GM04503 (cell line): ENCODE results near the gene SLC8A1.

ENCODE experiments used
- DNase-seq: peaks from one replicate; pipeline ENCODE4 v3.0.0-alpha.2; 2012; ENCODE audit warnings: low read depth

The SLC8A1 gene

DNA sequence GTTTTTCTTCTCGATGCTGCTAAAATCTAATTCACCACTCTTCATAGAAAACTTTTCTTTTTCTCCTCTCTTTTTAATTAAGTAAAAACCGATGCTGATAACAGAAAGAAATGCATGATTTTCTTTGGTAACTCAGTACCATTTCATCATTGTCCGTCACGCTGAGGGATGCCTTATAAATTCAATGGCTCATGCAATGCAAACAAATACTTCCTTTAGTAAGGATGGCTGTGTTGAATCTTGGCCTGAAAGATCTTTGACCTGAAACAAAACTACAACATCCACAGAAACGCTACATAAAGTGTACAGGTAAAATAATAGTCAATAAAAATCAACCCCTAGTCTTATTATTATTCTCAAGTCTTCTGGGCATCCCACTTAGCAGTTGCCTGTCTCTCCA, 261.4 kb downstream of the SLC8A1 start:
- DNase-seq: no peak

DNA sequence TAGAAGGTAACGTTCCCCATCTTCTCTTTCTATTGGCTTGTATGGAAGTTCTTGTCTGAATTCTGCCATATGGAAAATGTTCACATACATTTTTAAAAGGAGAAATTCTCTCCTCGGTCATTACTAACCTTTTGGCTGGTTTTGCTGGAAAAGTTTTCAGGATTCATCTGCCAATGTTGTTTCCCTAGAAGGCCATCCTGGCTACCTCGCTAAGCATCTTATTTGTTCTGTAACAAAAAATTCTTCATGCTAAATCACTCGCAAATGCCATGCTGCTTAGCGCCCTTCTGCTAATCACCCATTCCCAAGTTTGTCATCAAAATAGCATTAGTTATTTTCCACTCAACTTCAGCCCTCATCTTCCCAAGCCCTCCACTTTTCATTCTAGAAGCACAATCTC, 262.0 kb downstream of the SLC8A1 start:
- DNase-seq: no peak

DNA sequence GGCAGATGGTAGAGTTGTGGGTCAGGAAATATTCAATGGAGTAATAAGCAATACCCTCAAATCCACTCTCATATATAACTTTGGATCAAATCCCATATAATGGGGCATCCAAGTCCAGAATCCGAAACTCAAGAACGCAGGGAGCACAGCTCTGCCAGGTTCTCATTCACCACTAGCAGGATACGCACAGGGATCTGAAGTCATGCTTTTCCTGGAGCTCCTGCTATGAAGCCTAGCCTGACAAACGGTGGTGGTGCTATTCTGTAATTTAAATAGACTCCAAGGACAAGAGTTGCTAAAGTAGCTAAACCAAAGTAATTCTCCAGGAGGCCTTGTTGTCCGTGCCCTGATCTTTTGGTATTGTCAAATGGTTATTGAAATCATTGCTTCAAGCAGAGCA, 264.8 kb downstream of the SLC8A1 start:
- DNase-seq: no peak

DNA sequence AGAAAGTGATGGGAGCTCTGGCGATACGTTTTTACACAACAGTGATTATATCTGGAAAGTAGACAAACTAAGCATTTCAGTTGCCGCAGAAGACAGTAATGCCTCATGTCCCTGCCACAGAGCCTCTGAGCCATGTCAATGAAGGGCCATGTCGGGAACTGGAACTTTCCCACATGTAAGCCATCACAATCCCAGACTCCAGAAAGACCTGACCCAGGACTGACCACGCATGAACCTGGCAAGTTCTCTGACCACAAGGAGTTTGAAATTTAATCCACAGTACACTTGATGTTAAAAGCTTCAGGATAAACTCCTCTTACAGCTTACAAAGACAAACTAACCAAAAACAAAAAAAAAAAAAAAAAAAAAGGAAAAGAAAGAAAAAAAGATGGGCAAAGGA, 267.3 kb downstream of the SLC8A1 start:
- DNase-seq: no peak

DNA sequence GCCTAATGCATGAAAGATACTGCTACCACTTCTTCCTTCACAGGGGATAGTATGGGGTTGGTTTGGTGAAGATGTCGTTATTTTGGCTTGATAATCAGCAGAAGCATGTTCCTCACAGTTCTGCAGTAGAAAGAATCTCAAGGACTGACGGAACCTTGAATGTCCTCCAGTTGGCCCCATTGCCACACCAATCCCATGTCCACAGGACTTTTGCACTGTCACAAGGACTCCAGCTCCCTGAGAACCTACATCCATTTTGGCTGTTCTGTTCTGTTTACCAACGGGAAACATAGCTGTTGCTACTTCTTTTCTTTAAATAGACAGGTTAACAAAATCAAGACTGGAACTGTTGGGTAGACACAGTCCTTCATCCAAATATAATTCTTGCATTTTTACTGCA, 270.0 kb downstream of the SLC8A1 start:
- DNase-seq: no peak

DNA sequence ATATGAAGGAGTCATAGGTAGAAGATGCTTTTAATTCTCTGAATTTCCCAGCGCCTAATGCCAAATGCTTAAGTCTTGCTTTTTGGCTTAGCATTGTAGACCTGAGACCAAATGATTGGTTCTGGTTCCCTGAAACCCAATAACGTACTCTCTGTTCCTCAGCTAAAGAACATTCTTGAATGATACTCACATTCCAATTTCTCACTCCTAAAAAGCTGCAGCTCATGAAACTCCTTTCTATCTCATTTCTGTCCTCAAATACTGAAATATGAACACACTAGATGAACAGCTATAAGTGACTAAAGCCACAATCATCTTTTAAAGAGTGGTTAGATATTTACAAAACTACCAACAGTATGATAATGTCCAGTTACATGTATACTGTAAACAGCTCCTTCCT, 272.1 kb downstream of the SLC8A1 start:
- no peak for DNase-seq

DNA sequence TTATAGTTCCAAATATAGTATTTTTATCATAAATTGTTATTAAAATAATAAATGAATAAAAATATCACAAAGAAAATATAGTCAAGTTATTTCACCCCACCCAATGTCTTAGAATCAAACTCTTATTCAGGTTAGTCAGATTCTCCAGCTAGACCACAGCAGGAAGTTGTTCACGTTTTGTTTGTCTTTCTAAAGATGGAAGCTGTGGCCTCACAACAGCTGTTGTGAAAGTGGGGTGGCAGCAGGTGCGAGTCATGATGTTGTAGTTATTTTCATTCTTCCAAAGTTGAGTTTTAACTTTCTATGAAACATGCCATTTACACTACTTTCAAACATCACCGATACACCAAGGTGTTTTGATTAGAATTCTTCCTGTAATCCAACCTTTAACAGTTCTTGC, 272.9 kb downstream of the SLC8A1 start:
- no peak for DNase-seq

DNA sequence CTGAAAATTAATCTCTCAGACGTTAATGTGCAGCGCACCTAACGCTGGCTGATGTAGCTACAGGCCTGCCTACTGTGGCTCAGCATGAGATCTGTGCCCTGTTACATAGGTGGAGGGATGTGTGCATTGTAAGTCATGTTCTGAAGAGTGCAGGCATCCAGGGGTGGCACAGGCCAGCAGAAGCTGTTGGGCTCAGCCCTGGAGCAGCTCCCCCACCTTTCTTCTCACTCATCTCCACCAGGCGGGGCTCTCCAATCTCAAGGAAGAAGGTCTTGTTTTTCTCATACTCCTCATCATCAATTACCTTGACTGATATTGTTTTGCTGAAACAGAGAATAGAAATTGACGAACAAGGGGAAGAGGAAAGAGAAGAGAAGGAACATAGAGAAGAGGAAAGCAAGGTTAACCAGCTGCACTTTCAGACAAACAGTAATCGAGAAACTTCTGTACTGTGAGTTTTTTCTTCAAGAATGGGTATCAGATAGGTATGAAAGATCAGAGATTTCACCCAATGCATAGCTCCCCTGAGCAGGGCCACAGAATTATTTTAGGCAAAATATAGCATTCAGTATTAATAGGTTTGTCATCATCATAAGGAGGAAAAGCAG, 273.6 kb downstream of the SLC8A1 start:
- DNase-seq: no peak

DNA sequence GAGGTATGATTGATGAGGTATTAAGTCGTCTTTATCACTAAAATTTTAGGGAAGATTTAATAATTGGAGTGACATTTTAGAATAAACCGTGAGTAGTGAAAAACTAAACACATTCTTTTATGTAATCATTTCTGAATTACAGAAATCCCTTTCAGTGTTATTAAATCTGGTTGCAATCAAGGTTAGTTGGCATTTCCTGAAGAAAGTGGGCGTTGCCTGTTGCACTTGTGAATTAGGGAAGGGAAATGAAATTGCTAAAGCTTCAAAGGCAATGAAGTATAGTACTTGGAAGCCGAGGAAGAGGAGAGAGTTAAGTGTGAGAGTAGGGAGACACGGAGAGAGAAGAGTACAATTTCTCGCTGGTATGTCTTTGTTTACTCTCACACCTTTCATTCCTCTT, 274.5 kb downstream of the SLC8A1 start:
- DNase-seq: no peak

DNA sequence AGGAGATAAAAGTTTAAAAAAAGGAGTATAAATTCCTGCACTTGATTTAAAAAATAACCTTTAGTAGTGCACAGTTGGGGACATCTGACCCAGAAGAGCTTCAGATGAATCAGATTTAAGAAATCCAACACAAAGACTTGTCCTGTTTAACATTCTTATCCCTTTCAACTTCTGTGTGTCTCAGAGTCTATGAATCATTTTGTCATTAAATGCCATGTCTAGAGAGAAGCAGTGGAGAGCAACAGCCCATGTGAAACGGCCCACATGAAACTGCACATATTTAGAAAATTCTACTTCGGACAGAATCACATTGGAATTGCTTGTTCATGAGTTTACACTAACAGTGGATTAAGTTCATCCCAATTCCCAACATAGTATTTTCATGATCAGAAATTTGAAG, 278.6 kb downstream of the SLC8A1 start:
- peak; percentile 48 for DNase-seq

DNA sequence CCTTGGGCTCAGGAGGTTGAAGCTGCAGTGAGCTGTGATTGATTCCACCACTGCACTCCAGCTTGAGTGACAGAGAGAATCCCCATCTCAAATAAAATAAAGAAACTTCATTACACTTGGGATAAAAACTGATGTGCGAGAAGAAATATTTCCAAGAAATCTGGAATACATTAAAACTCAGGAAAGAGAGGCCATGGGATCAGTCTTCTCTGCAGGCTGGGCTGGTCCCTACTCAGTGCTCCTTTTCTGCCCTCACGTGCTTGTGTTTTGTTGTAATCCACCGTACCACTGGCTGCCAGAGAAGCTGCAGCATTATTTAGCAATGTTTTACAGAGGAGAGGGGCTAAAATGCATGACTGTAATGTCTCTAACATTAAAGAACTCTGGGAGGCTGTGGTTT, 282.0 kb downstream of the SLC8A1 start:
- DNase-seq: no peak

DNA sequence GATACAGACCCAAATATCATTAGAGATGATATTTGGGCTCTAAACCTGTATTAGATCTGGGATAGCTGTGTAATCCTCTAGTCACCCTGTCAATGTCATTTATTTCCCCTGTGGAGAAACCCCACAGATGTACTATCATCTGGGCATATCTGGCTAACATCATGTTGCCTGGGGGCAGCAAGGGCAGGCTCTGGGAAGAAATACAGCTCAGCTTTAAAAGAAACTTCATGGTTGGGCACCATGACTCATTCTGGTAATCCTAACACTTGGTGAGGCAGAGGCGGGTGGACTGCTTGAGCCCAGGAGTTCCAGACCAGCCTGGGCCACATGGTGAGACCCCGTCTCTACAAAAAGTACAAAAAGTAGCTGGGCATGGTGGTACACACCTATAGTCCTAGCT, 282.5 kb downstream of the SLC8A1 start:
- no peak for DNase-seq

DNA sequence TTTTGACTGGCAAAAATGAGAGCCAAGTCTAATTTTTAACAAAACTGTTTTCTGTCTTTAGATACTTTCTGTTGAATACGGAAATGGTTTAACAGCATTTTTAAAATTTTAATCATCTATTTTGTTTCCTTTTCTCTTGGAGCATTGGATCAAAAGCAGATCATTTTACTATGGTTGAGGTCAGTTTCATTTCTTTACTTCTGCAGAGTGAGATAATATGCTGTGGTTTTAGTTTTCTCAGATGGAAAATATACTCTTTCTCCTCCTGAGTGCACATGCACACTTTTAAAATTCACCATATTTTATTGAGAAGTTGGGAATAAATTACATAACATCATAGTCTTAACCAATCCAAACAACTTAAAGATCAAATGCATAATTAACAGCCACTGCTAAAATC, 283.3 kb downstream of the SLC8A1 start:
- DNase-seq: no peak

DNA sequence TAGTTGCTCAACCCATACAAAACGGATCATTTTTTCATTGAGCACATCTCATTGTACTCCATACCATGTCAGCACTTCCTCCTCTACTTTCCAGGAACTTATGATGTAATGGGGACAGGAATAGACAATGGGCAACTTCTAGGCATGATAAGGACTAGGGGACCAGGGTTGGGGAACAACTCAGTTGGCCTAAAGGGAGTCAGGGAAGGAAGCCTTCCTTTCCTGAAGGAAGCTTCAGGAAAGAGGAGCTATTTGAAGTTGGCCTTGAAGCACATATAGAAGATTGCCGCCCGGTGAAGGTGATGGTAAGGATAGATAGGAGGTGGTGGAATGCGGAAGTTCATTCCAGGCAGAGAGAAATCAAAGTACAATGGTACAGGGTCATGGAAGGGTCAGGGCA, 283.9 kb downstream of the SLC8A1 start:
- no peak for DNase-seq

DNA sequence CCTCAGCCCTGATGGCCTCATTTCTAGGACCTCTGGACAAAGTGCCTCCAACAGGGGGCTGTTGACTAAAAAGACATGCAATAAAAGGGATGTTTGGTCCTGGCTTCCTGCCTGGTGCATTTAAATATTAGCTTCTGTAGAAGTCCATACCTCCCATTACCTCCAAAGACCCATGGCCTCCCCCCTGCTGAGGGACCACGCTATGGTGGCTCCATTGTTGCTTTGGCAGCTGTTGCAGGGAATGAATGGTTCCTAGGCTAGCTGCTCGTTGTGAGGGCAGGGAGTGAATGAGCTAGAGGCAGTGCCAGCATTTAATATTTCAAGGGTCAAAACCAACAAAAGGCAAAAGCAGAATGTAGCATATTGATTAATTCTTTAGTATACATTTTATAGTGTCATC, 285.9 kb downstream of the SLC8A1 start:
- DNase-seq: no peak

DNA sequence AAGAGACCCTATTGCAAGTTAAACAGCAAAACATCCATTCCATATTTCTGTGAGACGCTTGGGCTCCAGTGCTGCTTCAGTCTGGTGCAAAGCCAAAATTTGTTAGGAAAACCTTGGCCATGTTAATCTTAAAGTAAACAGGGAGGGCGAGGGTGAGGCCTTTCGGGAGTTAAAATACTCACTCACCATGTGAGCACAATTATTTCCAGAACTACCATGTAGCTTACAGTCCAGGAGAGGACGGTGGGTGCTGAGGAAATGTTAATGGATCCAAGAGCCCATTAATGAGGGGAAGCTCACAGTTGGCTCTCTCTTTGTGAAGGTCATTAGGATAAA, 286.4 kb downstream of the SLC8A1 start:
- no peak for DNase-seq

DNA sequence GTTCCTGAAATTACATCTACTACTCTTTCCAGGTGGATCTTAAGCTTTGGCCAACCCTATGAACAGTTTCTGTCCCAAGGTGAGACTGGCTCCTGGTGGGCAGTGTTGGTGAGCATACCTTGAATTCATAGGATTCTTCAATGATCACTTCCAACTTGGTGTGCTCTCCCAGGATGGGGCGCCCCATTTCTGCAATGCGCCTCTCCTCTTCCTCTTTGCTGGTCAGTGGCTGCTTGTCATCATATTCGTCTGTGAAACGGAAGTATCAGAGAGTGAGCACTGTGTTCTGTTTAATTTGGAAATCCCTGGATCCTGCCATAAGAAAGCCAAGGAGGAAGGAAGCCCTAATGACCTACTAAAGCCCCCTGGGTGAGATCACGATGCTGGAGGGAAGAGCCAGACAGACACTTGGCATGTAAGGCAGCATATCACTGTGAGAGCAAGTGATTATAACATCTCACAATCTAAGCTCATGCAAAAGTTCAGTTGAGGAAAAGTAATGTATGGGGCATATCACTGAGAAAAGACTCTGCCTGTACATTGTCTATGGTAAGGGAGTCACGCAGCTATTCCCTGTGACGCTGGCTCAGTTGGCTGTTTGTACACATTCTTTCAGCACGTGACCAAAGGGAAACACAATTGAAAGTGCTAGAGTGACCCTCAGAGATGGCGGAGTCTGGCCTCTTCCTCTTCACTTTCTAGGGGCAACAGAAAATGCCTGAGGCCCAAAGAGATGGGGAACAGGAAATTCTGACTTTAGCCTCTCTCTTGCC, 287.0 kb downstream of the SLC8A1 start:
- no peak for DNase-seq

DNA sequence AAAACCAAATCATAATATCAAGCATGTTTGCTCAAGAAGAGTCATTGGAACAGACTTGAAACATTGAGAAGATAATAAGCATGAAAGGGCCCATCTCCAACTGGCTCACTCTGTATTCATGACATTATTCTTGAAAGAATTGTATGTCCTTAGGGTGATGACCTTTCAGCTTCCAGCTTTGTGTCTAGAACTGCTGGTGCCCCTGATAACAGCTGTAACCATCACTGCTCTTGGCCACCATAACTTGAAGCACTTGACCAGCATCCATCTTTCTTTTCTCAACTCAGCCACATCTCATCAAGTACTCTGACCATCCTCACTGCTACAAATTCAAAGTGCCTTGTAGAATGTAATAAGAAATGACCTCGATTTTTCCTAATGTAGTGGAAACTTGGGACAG, 289.9 kb downstream of the SLC8A1 start:
- DNase-seq: no peak

DNA sequence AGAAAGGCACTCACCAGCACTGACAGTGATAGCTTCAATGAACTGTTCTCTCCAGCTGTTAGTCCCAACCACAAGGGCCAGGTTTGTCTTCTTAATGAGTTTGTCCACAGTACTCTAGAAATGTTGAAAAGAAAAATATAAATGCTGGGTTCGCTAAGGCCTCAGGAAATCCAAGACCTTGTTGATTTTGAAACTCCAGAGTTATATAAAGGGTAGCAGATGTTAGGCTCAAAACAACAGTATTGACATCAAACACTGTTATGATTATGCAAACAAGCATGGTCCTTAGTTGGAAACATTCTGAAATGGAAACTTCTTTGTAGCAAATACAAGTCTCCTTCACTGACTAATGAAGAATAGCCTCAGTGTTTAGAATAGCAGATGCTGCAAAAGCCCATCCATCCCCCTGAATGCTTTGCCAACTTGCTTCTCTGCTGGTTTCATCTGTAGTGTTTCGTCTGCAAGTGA, 291.1 kb downstream of the SLC8A1 start:
- no peak for DNase-seq

DNA sequence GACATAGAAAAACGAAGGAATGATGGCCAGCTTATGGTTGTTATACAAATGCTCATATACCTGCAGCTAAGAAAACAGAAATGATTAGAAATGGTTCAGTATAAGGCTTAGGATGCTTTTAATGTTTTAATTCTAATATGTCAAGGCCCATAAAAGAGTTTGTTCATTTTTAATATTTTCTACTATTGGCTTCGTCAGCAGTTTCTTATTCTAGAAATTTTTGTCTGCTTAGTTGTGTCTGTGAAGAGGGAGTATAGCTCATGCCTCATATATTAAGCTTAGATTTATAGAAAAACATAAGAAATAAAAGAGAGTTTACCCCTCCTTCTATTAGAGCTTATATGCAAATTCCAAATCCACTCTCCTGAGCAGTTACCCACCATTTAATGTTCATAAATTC, 292.6 kb downstream of the SLC8A1 start:
- DNase-seq: no peak

DNA sequence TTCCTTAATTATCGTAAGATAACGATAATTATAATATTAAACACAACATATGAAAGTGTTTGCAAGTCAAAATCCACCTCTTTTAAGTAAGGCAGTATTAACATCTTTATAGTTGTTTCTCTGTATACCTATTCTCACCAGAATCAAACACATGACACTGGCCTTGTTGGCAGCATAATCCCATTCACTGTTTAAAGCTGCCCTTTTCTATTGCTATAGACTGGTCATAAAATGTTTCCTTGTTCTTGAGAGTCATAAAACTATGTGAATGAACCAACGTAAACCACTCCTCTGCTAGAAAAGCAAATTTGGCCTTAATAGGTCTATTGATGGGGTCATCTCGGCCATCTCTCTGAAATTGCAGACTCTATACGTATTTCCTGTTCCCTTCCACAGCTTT, 293.1 kb downstream of the SLC8A1 start:
- no peak for DNase-seq

DNA sequence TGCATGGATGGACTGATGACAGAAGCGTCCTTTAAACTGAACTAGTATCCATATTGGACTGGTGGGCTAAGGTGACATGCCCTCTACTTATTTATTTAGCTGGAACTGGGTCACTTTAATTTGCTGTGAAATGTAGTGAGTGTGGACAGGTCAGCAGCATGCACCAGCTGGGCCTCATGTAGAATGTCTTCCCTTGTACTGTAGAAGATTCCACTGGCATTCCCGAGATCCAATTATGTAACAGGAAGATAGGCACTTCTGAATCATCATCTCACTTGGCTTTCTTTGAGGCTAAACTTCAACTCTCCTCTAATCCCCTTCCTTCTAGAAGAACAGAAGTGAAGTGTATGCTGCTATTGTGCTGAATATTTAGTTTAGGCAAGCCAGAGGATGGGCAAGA, 296.2 kb downstream of the SLC8A1 start:
- DNase-seq: no peak

DNA sequence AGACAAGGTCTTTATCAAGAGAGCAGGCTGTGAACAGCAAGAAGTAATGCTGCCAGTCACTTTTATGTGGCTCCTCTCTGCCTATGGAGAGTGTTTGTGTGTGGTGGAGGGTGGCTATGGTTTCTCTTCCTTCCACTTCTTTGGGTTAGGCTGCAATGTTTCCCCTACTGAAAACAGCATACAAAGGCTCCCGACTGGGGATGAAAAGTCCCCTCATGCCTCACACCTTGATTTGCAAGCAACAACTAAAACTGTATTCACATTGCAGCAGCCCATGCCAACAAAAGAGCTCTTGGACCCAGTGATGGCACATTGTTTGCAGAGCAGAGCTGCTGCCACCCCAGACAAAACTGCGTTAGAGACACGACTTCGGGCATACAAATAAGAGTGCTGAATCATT, 301.6 kb downstream of the SLC8A1 start:
- no peak for DNase-seq

DNA sequence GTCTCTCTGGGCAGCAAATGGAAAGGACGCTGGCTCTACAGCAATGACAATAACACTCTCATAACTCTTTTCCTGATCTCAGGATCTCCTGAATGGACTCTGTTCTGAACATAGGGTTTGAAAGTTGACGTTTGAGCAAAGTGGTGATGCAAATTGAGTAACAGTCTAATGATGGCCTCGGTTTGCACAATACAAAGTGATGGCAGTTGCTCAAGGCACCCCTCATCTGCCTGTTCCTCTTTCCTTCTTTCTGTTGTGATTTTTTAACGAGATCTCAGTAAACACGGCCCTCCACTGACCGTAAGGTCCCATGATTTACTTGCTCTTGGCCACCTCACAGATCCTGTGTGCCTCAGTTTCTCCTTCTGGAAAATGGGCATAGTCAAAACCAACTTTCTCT, 303.6 kb downstream of the SLC8A1 start:
- DNase-seq: no peak
